Prostate gland (tissue), 2 donors: Measurements from ENCODE around the gene SARM1. TPM values are rescaled to one million over a fixed set of nuclear protein-coding genes. Genes with fewer than 3 reads are reported as not detected.

Source experiments
- DNase-seq: peaks from one replicate; pipeline ENCODE4 v3.0.0-alpha.2; 2019; ENCODE audit warnings: low spot score
- H3K27ac ChIP-seq, 2 donors: fragments of 200-600 bp; sonication (generic); 2 replicates each; pipeline ENCODE4 v1.5.1; 2017 to 2019
- H3K27me3 ChIP-seq: fragments of 200-600 bp; sonication (generic); replicated peaks from 2 replicates; pipeline ENCODE4 v1.5.1; 2019; ENCODE audit not compliant: insufficient read depth
- H3K36me3 ChIP-seq, 2 donors: fragments of 200-600 bp; sonication (generic); 1 replicate in 1 of 2; 2 replicates in 1 of 2; pipeline versions ENCODE4 v1.5.1 to v1.8.1; 2017 to 2019
- H3K4me1 ChIP-seq: fragments of 200-600 bp; sonication (generic); replicated peaks from 2 replicates; pipeline ENCODE4 v1.5.1; 2019
- H3K4me3 ChIP-seq, 2 donors: fragments of 200-600 bp; sonication (generic); 2 replicates each; pipeline ENCODE4 v1.5.1; 2017 to 2019
- H3K9me3 ChIP-seq: fragments of 200-600 bp; sonication (generic); 2 replicates; pipeline ENCODE4 v1.5.1; 2017
- POLR2A ChIP-seq: fragments of 450-650 bp; IDR thresholded peaks from one replicate; pipeline ENCODE4 v1.6.1; 2016; ENCODE audit warnings: antibody characterized with exemption, mild to moderate bottlenecking
- POLR2AphosphoS5 ChIP-seq: sonication (generic); formaldehyde crosslinking; IDR thresholded peaks from one replicate; pipeline ENCODE4 v1.6.1; 2017; ENCODE audit warnings: antibody characterized with exemption
- WGBS: methylation state at CpG from one replicate; pipeline ENCODE4 v1.1.5; 2018; 5-methylcytosine and 5-hydroxymethylcytosine counted together
- intact Hi-C: fragments of 100-400 bp; cut with DNase I; formaldehyde crosslinking; loops from one replicate; pipeline ENCODE4 v1.14.2; 2022
- total RNA-seq, 2 donors: library from RNA; depleted of rRNA; stranded (reverse); fragments of >200 nt; gene quantifications; one replicate each; pipeline ENCODE4 v1.1.0, GENCODE V29; 2016
- TF ChIP-seq, protein P1 (sequence below), 4 experiments: fragments of 200-600 bp in 2 of 4; fragments of 450-650 bp in 2 of 4; sonication (generic) in 2 of 4; IDR thresholded peaks; 1 replicate in 3 of 4; 2 replicates in 1 of 4; pipeline ENCODE4 v1.5.1; 2016 to 2019; ENCODE audit warnings: antibody characterized with exemption in 4 of 4, mild to moderate bottlenecking in 2 of 4, moderate library complexity in 2 of 4

Gene SARM1
- total RNA-seq, 2 donors from 2014 or later, result 20.6 to 21.4 TPM

DNA sequence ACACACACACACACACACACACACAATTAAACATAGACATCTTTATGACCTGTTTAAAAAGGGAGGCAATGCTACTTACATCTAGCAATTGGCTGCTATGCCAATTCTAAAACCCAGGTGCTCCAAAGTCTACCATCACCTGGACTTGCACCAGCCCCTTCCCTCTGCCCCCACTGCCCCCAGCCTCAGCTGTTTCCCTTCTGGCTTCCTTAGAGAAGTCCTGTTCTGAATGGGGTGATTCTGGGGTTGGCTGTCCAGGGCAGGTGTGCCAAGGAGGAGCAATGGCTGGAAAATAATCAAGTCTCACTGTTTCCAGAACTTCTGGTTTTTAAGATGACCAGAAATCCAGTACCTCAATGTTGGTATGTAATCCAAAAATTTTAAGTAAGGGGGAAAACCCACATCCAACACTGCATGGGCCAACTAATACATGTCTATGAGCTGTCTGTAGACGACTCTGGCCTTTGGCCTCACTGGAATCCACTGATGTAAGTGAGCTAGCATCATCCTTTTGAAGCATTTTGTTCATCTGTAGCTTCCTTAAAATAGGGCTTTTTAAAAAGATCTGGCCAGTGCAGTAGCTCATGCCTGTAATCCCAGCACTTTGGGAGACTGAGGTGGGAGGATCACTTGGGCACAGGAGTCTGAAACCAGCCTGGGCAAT is 38.3 kb upstream of the SARM1 start:
- Histone ChIP-seq H3K36me3 (peaks cover 0 to 12% of the 10 kb centered on the region in 2 donors), H3K4me3 (no peak overlapping the region), H3K27me3 (no peaks in the 10 kb centered on the region), H3K9me3 (no peaks in the 10 kb centered on the region), H3K4me1 (peaks cover 12% of the 10 kb centered on the region), H3K27ac (no peak overlapping the region)
- 73% methylated on average over 1 of the region's 1 CpG for WGBS
- no peak for DNase-seq
- TF ChIP-seq POLR2AphosphoS5, result no peak
- TF ChIP-seq, protein P1, sequence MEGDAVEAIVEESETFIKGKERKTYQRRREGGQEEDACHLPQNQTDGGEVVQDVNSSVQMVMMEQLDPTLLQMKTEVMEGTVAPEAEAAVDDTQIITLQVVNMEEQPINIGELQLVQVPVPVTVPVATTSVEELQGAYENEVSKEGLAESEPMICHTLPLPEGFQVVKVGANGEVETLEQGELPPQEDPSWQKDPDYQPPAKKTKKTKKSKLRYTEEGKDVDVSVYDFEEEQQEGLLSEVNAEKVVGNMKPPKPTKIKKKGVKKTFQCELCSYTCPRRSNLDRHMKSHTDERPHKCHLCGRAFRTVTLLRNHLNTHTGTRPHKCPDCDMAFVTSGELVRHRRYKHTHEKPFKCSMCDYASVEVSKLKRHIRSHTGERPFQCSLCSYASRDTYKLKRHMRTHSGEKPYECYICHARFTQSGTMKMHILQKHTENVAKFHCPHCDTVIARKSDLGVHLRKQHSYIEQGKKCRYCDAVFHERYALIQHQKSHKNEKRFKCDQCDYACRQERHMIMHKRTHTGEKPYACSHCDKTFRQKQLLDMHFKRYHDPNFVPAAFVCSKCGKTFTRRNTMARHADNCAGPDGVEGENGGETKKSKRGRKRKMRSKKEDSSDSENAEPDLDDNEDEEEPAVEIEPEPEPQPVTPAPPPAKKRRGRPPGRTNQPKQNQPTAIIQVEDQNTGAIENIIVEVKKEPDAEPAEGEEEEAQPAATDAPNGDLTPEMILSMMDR (IDR thresholded peaks at IDR 0.05), result no peak
- no peak for TF ChIP-seq POLR2A
- intact Hi-C loops, result no loop called here

DNA sequence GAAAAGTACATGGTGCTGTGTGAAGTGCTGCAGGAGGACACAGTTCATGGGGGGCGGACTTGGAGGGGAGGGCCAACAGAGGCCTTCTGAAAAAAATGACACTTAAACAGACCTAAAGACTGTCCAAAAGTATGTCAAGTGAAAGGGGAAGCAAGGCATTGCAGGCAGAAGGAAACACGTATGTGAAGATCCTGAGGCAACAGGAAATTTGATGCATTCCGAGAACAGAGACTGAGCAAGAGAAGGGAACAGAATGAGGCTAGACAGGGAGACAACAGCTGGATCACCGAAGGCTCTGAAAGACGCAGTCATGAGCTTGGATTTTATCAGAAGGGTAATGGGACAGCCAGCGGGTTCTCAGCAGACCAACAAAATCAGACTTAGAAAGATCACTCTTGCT is 37.3 kb upstream of the SARM1 start:
- Histone ChIP-seq H3K27ac (no peak overlapping the region), H3K9me3 (no peaks in the 10 kb centered on the region), H3K27me3 (no peaks in the 10 kb centered on the region), H3K36me3 (peaks cover 0 to 10% of the 10 kb centered on the region in 2 donors), H3K4me3 (peak overlapping the region; percentile 88 to 94), H3K4me1 (peaks cover 12% of the 10 kb centered on the region)
- intact Hi-C loops, result no loop called here
- DNase-seq, result no peak
- 61% methylated on average over 6 of the region's 6 CpGs for WGBS
- no peak for TF ChIP-seq POLR2A
- TF ChIP-seq, protein P1 (IDR thresholded peaks at IDR 0.05), result no peak
- TF ChIP-seq POLR2AphosphoS5, result no peak

DNA sequence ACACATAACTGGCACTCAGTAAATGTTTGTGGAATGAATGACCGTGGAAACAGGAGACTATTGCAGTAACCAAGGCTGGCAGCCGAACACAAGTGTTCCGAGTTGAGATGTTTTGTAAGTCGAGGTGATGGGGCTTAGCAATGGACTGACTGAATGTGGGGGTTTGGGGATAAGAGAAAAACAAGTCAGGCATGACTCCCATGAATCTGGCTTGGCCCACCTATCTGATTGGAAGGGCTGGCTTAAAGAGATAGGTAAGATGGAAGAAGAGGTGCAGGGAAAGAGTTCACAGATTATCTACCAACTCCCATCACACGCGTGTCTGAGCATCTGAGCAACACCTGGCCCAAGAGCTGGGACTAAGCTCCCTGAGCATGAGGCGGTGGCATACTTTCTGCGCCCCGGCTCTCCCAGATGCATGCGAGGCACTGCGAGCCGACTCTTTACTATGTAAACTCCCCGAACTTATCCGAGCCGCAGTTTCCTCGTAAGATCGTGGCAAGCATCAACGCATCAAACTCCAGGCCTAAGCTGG is 36.8 kb upstream of the SARM1 start:
- no peaks in the 10 kb centered on the region for H3K9me3 ChIP-seq
- peaks cover 12% of the 10 kb centered on the region for H3K4me1 ChIP-seq
- peaks cover 0 to 7% of the 10 kb centered on the region in 2 donors for H3K36me3 ChIP-seq
- no peaks in the 10 kb centered on the region for H3K27me3 ChIP-seq
- no peak for TF ChIP-seq POLR2A
- TF ChIP-seq POLR2AphosphoS5, result no peak
- peak overlapping the region; percentile 87 to 88 for H3K27ac ChIP-seq
- DNase-seq, result no peak
- intact Hi-C loops, result loop anchor here (5.0 kb wide), 1 partner anchor 618 kb away; the partner anchor contains the start of gene PHF12
- peak overlapping the region; percentile 88 to 94 for H3K4me3 ChIP-seq
- 9% methylated on average over 18 of the region's 18 CpGs for WGBS

DNA sequence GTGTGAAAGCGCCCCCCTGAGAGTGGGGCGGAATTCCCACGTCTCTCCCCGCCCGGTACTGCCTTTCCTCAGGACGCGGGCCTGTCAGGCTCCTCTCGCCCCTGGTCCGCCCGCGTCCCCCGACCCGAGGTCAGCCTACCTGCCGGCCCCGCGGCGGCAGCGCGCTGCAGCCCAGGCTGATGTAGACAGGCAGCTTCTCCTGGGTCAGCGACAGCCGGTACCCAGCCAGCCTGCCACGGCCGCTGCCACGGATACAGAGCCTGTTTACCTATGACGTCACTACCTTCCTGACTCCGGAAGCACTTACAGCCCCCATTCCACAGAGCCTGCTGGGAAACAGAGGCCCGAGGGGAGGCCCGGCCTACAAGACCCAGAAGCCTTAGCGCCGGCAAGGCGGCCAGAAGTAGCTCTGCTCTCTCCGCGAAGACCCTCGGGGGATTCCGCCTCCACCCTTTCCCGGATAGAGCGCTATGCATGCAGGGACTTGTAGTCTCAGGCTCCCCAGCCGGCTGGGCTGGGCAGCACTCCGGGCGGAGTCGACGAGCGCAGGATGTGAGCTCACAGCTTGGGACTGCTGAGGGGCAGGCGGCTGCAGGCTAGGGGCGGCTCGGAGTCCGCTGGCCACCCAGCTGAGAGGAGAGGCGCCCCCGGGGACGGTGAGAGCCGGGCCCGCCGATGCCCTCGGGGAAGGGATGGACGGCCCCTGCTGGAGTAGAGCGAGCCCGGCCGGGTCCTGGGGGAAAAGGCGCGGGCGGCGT is 36.1 kb upstream of the SARM1 start, which contains the start of the genes IFT20 and TNFAIP1:
Gene IFT20 (minus strand): TSS at position 272 of the 758 bp plus-strand sequence. CDS start 3,487 bp downstream, outside the sequence.
Gene TNFAIP1 (plus strand): TSS at position 561 of the 758 bp plus-strand sequence. CDS start 3,761 bp downstream, outside the sequence.
- TF ChIP-seq POLR2A, result peak; percentile 95
- TF ChIP-seq, protein P1 (IDR thresholded peaks at IDR 0.05), result peak in 1 of 4 experiments; percentile 24
- peak; percentile 100 for TF ChIP-seq POLR2AphosphoS5
- H3K4me1 ChIP-seq, result peaks cover 12% of the 10 kb centered on the region
- intact Hi-C loops, result loop anchor here (5.0 kb wide), 1 partner anchor 617 kb away; the partner anchor contains the start of gene PHF12
- peak; percentile 99 for DNase-seq
- peak within 1 kb of the TSS; percentile 87 to 88 for H3K27ac ChIP-seq
- WGBS, result under 1% methylated on average over 59 of the region's 62 CpGs
- H3K36me3 ChIP-seq, result peaks cover 0 to 13% of the 10 kb centered on the region in 2 donors
- H3K4me3 ChIP-seq, result peak within 1 kb of the TSS; percentile 88 to 94
- no peaks in the 10 kb centered on the region for H3K27me3 ChIP-seq
- no peaks in the 10 kb centered on the region for H3K9me3 ChIP-seq
